HAP-1 (cell line): Measurements from ENCODE around the gene VAT1L.

Source experiments
- DNase-seq, 2 experiments: peaks; one replicate each; pipeline ENCODE4 v3.0.0-alpha.2; 2016 to 2020; ENCODE audit warnings: low spot score in 2 of 2
- H3K27me3 ChIP-seq: fragments of 250-450 bp; sonication (Bioruptor Pico); 2 replicates; pipeline ENCODE4 v1.5.1; 2020; ENCODE audit warnings: low read depth, mild to moderate bottlenecking, moderate library complexity
- H3K36me3 ChIP-seq: fragments of 250-450 bp; sonication (Bioruptor Pico); replicated peaks from 2 replicates; pipeline ENCODE4 v1.5.1; 2020; ENCODE audit warnings: mild to moderate bottlenecking
- H3K4me1 ChIP-seq: fragments of 250-450 bp; sonication (Bioruptor Pico); 2 replicates; pipeline ENCODE4 v1.5.1; 2020; ENCODE audit warnings: mild to moderate bottlenecking
- H3K4me3 ChIP-seq: fragments of 250-450 bp; sonication (Bioruptor Pico); 2 replicates; pipeline ENCODE4 v1.5.1; 2020; ENCODE audit warnings: mild to moderate bottlenecking, moderate library complexity
- H3K9me3 ChIP-seq: fragments of 250-450 bp; sonication (Bioruptor Pico); 2 replicates; pipeline ENCODE4 v1.5.1; 2020; ENCODE audit warnings: mild to moderate bottlenecking, moderate library complexity
- in situ Hi-C: fragments of 300-500 bp; cut with MboI; formaldehyde crosslinking; loops from 3 replicates; pipeline ENCODE4 v1.14.3; 2020; ENCODE audit warnings: low sequenced_read_pairs, inconsistent platforms, mixed read lengths

The VAT1L gene

DNA sequence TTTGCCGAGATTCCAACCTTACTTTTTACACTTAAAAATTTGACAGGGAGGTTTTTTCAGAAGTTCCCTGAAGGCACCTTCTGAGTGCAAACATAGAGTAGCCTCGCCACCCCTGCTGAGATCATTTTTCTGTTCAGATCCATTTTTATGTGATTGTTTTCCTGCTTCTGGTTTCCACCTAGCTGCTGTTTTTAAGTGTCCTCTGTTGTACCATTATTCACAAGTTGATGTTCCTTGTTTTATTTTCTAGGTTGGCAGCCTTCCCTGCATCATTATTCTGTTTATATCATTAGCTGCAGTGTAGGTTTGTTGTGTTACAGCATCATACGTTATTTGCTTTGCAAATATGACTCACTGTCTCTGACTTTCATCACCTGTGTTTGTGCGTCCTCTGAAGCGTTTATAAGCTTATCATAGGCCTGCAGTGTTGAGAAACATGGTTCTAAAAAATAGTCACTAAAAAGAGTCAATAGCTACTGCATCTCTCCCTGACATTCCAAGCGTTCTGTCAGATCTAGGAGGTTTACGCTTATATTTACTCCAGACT lies 117.1 kb downstream of the VAT1L start:
- Histone ChIP-seq H3K4me1 (no peaks in the 10 kb centered on the region), H3K9me3 (no peaks in the 10 kb centered on the region), H3K4me3 (no peak overlapping the region), H3K36me3 (no peaks in the 10 kb centered on the region), H3K27me3 (no peaks in the 10 kb centered on the region)
- in situ Hi-C loops, result no loop called here
- DNase-seq, result no peak

DNA sequence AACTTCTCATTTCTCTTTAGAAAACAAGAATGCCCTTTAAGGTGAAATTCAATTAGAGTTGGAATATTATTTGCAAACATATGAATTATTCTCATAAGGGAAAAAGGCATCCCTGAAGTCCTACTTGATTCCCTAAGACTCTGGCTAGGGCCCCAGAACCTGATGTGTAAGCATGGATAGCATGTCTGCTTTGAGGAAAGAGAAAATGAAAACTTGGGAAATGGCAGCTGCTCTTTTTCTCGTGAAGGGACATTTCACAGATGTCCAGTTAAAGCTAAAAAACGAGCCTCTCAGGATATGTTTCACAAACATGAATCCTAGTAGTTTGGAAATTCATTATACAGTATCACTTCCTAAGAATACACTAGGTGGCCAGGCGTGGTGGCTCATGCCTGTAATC lies 121.7 kb downstream of the VAT1L start:
- no peak overlapping the region for H3K4me3 ChIP-seq
- DNase-seq, result no peak
- H3K9me3 ChIP-seq, result no peaks in the 10 kb centered on the region
- H3K4me1 ChIP-seq, result no peaks in the 10 kb centered on the region
- in situ Hi-C loops, result no loop called here
- no peaks in the 10 kb centered on the region for H3K36me3 ChIP-seq
- H3K27me3 ChIP-seq, result no peaks in the 10 kb centered on the region

DNA sequence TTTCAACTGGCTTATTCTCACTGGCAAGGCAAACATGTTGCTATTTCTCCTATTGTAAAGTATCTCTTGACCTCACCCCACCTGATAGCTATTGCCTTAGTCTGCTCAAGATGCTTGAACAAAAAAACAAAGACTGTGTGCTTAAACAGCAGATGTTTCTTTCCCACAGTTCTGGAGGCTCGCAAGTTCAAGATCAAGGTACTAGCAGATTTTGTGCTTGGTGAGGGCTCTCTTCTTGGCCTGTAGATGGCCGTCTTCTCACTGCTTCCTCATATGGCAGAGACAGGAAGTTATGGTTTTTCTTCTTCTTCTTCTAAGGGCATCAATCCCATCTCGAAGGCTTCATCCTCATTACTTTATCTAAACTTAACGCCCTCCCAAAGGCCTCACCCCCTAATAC lies 124.3 kb downstream of the VAT1L start:
- no peaks in the 10 kb centered on the region for H3K4me1 ChIP-seq
- in situ Hi-C loops, result no loop called here
- no peaks in the 10 kb centered on the region for H3K36me3 ChIP-seq
- H3K9me3 ChIP-seq, result no peaks in the 10 kb centered on the region
- no peak overlapping the region for H3K4me3 ChIP-seq
- H3K27me3 ChIP-seq, result no peaks in the 10 kb centered on the region
- no peak for DNase-seq

DNA sequence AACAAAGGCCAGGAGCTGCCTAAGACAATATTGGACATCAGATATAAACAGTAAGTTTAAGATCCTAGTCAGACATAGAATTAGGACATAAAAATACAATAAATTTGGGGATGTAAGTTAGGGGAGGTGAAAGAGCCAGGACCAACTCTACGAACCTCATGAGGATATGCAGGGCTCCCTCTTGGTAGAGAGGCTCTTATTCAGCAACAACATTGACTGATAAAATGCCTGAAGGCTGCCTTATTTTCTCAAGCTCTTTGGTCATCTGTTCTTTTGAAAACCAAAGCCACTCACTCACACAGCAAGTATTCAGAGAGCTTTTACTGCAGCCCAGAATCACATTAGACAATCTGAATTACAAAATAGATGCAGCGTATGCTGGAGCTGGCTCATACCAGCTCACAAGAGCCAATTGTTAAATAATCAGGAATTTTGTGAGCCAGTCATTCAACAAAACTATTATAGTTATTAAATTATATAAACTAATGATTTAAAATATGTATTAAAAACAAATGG lies 125.4 kb downstream of the VAT1L start:
- no peak overlapping the region for H3K4me3 ChIP-seq
- no peak for DNase-seq
- no peaks in the 10 kb centered on the region for H3K36me3 ChIP-seq
- no peaks in the 10 kb centered on the region for H3K4me1 ChIP-seq
- no peaks in the 10 kb centered on the region for H3K27me3 ChIP-seq
- in situ Hi-C loops, result no loop called here
- no peaks in the 10 kb centered on the region for H3K9me3 ChIP-seq

DNA sequence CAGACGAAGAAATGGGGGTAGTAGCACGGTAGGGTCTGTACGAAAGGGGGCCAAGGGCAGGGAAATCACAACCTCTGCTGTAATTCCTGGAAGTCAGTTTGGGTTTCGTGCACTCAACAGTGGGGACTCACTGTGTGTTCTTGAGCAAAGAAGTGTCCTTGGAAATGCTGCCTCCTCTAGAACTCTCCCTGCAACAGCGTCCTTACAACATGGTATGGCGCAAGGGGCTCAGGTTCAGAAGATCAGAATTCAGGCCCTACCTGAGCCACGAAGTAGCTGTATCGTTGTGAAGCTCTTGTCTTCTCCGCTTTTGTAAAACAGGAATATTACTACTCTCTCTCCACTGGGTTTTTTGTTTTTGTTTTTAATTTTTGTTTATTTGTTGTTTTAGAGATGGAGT lies 127.7 kb downstream of the VAT1L start:
- no peak overlapping the region for H3K4me3 ChIP-seq
- H3K27me3 ChIP-seq, result no peaks in the 10 kb centered on the region
- DNase-seq, result no peak
- in situ Hi-C loops, result no loop called here
- no peaks in the 10 kb centered on the region for H3K4me1 ChIP-seq
- H3K36me3 ChIP-seq, result no peaks in the 10 kb centered on the region
- no peaks in the 10 kb centered on the region for H3K9me3 ChIP-seq

DNA sequence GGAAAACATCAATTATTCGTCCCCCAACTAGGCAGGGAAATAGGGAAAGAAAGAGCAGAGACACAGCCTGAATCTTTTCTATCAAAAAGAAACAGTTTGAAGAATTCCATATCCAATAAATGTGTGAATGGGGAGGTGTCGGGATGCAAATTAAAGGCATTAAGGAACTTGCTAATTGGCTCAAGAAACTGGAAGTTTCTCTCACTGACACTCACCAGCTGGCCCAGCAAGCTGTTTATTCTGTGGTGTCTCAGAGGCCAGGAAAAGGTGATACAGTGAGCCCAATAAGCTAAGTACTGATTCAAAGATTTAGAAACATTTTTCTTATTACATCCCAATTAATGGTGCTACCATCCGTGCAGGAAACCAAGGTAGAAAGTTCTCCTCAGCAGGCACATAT lies 129.6 kb downstream of the VAT1L start:
- no peaks in the 10 kb centered on the region for H3K27me3 ChIP-seq
- no peaks in the 10 kb centered on the region for H3K4me1 ChIP-seq
- no peaks in the 10 kb centered on the region for H3K36me3 ChIP-seq
- in situ Hi-C loops, result no loop called here
- no peak overlapping the region for H3K4me3 ChIP-seq
- H3K9me3 ChIP-seq, result no peaks in the 10 kb centered on the region
- no peak for DNase-seq

DNA sequence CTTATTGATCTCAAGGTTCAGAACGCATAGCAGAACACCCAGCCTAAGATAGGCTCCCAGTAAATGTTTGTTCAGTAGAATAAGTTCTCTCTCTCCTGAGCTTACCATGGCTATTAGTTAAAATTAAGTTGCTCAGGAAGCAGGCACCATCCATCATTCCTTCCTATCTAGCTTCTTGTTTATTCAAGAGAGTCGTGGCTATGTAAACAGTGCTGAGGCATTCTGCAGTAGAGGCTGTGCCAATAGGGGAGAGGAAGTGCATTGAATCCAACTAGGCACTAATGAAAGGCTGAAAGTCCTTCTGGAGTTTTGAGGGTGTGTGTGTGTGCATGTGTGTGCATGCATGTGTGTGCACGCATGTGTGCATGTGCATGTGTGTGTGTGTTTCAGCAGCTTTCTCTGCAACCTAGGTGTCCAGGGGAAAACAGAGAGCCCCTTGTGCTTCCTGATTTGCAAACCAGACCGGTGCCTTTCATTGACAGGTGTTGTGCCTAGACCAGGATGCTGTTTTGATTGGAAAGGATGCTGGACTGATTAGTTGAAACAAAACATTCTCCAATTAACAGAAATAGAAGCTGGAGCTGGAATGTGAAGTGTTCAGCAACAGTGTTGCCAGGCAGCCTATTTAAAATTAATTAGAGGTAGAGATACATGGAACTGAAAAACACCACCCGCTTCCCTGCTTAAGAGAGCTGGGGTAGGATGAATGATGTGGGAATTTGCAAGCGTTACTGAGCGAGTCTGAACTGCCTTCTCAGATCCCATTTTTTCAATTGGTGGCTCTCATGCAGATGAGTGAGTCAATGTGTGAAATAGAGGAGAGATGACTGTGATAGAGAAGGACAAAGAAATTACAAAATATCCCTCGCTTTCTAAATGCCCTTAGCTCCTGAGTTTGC lies 130.7 kb downstream of the VAT1L start:
- H3K36me3 ChIP-seq, result no peaks in the 10 kb centered on the region
- no peaks in the 10 kb centered on the region for H3K4me1 ChIP-seq
- no peaks in the 10 kb centered on the region for H3K9me3 ChIP-seq
- in situ Hi-C loops, result no loop called here
- DNase-seq, result no peak
- no peak overlapping the region for H3K4me3 ChIP-seq
- no peaks in the 10 kb centered on the region for H3K27me3 ChIP-seq

DNA sequence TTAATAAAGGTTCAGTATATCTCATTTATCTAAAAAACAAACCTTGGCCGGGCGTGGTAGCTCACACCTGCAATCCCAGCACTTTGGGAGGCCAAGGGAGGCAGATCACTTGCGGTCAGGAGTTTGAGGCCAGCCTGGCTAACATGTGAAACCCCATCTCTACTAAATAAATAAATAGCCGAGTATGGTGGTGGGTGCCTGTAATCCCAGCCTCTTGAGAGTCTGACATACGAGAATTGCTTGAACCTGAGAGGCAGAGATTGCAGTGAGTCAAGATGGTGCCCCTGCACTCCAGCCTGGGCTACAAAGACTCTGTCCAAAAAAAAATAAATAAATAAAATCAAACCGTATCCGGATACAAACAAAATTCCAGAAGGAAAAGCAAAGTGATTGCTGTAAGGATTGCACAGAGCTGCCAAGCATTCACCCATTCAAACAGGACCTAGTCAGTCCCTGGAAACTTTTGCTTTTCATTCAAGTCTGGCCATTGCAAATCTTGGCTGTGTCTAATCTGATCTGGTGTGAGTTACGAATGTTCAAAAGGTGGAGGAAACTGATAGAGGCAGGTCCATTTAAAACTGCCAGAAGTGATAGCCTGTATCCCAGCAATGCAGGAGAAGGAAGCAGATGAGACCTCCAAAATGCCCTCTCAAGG lies 131.5 kb downstream of the VAT1L start:
- Histone ChIP-seq H3K27me3 (no peaks in the 10 kb centered on the region), H3K4me3 (no peak overlapping the region), H3K9me3 (no peaks in the 10 kb centered on the region), H3K36me3 (no peaks in the 10 kb centered on the region), H3K4me1 (no peaks in the 10 kb centered on the region)
- in situ Hi-C loops, result no loop called here
- no peak for DNase-seq

DNA sequence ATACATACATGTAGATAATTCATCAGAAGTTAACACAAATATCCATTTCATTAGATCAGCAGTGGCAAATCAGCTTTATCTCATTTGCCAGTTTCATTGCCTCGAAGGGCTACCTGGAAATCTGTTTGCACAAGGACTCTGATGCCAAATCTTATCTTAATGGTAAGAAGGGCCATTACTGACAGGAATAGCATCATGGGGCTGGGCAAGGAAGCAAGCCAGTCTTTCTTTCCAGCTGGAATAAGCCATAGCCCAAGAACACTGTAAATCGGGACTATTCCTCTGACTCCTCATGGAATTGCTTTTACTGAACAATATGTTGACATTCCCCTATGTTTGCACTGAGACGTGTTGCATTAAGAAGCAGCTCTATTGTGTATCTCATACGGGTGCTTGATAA lies 132.6 kb downstream of the VAT1L start:
- Histone ChIP-seq H3K4me1 (no peaks in the 10 kb centered on the region), H3K9me3 (no peaks in the 10 kb centered on the region), H3K36me3 (no peaks in the 10 kb centered on the region), H3K27me3 (no peaks in the 10 kb centered on the region), H3K4me3 (no peak overlapping the region)
- in situ Hi-C loops, result no loop called here
- no peak for DNase-seq

DNA sequence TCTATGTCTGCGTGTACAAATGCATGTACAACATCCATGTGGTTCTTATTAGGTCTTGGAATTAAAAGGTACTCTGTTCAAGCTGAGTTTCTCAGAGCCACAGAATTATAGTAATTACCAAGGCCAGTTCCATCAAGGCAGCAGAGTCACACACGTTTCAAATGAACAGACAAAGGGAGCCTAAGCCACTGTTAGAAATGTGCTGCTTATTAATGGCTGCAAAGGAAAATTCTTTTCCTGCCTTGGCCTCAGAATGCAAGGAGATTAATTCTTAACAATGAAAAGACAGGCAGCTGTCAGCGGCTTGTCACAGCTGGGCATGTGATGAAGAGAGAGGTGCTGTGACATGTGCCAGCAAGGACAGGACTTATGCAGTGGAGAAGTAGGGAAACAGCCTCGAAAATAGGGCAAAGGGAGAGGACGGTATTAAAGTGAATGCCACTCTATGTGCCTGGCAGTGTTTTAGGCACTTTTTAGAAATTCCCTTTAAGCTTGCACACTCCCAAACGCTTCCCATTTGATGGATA lies 133.9 kb downstream of the VAT1L start:
- DNase-seq, result no peak
- no peaks in the 10 kb centered on the region for H3K9me3 ChIP-seq
- no peaks in the 10 kb centered on the region for H3K36me3 ChIP-seq
- H3K4me3 ChIP-seq, result no peak overlapping the region
- in situ Hi-C loops, result no loop called here
- no peaks in the 10 kb centered on the region for H3K27me3 ChIP-seq
- H3K4me1 ChIP-seq, result no peaks in the 10 kb centered on the region

DNA sequence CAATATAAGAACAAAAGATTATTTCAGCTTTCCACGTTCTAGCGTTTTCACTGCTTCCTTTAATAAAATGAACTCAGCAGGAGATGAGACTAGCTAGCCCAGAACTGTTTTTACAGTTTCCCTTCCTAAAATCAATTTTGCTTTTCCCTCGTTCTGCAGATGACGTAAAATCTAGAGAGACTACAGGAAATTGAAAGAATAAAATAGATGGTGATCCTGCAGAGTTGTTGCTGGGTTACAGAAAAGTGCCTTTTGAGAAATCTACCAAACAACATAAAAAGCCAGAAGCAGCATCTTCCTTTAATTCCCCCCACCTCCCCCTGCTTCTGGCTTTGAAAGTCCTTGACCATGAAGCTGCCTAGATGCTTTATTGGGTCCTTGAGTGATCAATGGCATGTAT lies 137.2 kb downstream of the VAT1L start:
- Histone ChIP-seq H3K9me3 (no peaks in the 10 kb centered on the region), H3K27me3 (no peaks in the 10 kb centered on the region), H3K4me1 (no peaks in the 10 kb centered on the region), H3K4me3 (no peak overlapping the region), H3K36me3 (no peaks in the 10 kb centered on the region)
- DNase-seq, result no peak
- in situ Hi-C loops, result no loop called here

DNA sequence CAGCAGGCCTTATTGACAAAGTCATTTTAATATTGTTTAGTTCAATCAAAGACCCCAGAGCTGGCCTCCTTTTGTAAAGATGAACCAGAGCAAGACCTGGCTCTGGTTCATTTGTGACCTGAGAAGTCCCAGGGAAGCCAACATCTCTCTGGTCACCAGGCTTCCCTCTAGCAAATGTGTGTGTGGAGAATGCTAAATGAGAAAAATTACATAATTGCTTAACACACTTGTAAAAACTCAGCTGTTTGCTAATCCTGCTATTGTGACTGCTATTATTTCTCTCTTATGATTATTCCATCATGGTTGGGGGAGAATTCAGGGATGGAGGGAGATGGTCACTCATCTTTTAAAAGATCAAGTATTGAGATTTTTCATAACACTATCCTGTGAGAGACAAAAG lies 139.7 kb downstream of the VAT1L start:
- no peaks in the 10 kb centered on the region for H3K36me3 ChIP-seq

DNA sequence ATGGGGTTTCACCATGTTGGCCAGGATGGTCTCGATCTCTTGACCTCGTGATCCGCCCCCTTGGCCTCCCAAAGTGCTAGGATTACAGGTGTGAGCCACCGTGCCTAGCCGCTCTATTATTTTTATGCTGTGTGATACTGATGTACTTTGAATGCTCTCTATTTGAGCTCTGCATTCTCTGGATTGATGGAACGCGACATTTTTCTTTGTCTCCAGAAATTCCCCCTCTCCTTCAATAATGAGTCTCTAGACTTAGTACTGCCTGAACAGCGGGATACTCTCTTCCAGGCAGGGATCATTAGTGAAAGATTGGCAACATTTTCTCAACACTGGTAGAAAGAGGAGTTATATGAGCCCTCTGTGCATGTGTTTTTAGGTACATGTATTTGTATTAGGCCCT lies 140.6 kb downstream of the VAT1L start:
- Histone ChIP-seq H3K36me3 (no peaks in the 10 kb centered on the region), H3K9me3 (no peaks in the 10 kb centered on the region), H3K27me3 (no peaks in the 10 kb centered on the region), H3K4me1 (no peaks in the 10 kb centered on the region), H3K4me3 (no peak overlapping the region)
- no peak for DNase-seq
- in situ Hi-C loops, result no loop called here

More for the DNA sequence above, 139.7 kb downstream of the VAT1L start:
- in situ Hi-C loops, result no loop called here
- no peak for DNase-seq
- Histone ChIP-seq H3K4me1 (no peaks in the 10 kb centered on the region), H3K9me3 (no peaks in the 10 kb centered on the region), H3K4me3 (no peak overlapping the region), H3K27me3 (no peaks in the 10 kb centered on the region)

DNA sequence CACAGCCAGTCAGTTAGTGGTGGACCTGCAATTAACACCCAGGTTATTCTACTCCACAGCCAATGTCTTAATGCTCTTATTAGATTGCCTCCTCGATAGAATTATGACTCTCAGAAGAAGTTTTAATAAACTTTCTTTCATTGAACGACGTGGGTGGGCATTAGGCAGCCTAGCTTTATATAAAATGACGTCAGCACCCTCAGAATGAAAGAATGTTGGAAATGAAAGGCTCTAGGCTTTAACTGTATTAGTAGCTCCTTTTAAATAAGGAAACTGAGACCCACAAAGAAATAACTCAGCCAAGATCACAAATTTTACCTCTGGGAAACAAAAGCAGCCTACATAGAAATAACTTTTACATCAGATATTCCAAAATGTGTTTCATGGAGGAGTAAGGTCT lies 142.7 kb downstream of the VAT1L start:
- in situ Hi-C loops, result no loop called here
- Histone ChIP-seq H3K36me3 (no peaks in the 10 kb centered on the region), H3K27me3 (no peaks in the 10 kb centered on the region), H3K4me1 (no peaks in the 10 kb centered on the region), H3K4me3 (no peak overlapping the region), H3K9me3 (no peaks in the 10 kb centered on the region)
- DNase-seq, result no peak
